Right cardiac atrium (tissue), 5 donors: ENCODE data around the gene S100PBP. TPM values are rescaled to one million over a fixed set of nuclear protein-coding genes. Genes with fewer than 3 reads are reported as not detected.
"Not testable (repeated sequence)": the region's sequence is repeated elsewhere in the genome, so short reads cannot be mapped to it uniquely, and the experiment has no call there.

Experiments
- ATAC-seq, 2 donors: fragments of 200-7000 bp; cut with Tn5 transposase; one replicate each; pipeline versions ENCODE4 v1.8.0 to v1.9.1; 2020; ENCODE audit warnings: moderate library complexity in 2 of 2, mild to moderate bottlenecking in 1 of 2
- DNase-seq, 3 donors: peaks; one replicate each; pipeline ENCODE4 v3.0.0-alpha.2; 2020
- H3K27ac ChIP-seq: one replicate; pipeline ENCODE4 v1.5.1; 2013; ENCODE audit warnings: mild to moderate bottlenecking, low read length, control low read depth, moderate library complexity
- H3K27me3 ChIP-seq: one replicate; pipeline ENCODE4 v1.6.1; 2013; ENCODE audit not compliant: control insufficient read depth, insufficient read depth
- H3K4me1 ChIP-seq: one replicate; pipeline ENCODE4 v1.6.1; 2013; ENCODE audit warnings: low read length; ENCODE audit not compliant: control insufficient read depth, insufficient read depth
- H3K4me3 ChIP-seq: one replicate; pipeline ENCODE4 v1.5.1; 2013; ENCODE audit warnings: low read length, control low read depth
- H3K9me3 ChIP-seq: one replicate; pipeline ENCODE4 v1.6.1; 2013; ENCODE audit warnings: low read length; ENCODE audit not compliant: control insufficient read depth
- WGBS: extraction: QIAGEN DNeasy Blood & Tissue Kit; methylation state at CpG from one replicate; pipeline ENCODE4 v1.1.7; 2013; 5-methylcytosine and 5-hydroxymethylcytosine counted together
- intact Hi-C, 4 donors: fragments of 100-400 bp; cut with DNase I; formaldehyde crosslinking; loops; one replicate each; pipeline versions ENCODE4 v1.11.0 to v1.14.0; 2022 to 2023
- polyA plus RNA-seq: library from polyadenylated mRNA; stranded (reverse); fragments of 200-250 nt; gene quantifications from one replicate; pipeline ENCODE4 v1.2.3, GENCODE V29; 2013
- total RNA-seq, 4 donors: library from RNA; stranded (reverse); fragmentation: NEBNext Ultra II Directional; extraction: Animal tissue kit (Norgen Biotek cat#: 25700); gene quantifications; one replicate each; pipeline ENCODE4 v1.2.1, GENCODE V29; 2021
- donor health status: healthy with polysubstance abuse.
- donor health status: DM: no; HTN: yes; CAD: no.
- donor health status: DM: no; HTN: no; CAD: no.
- donor health status: DM: no; HTN: yes; CAD: no; lungs with severe emphysema.
- donor health status: DM: yes; HTN: yes; CAD: no.

S100PBP gene
- total and polyA plus RNA-seq, 5 donors: 8.1 to 19.8 (median 15.3) TPM

DNA sequence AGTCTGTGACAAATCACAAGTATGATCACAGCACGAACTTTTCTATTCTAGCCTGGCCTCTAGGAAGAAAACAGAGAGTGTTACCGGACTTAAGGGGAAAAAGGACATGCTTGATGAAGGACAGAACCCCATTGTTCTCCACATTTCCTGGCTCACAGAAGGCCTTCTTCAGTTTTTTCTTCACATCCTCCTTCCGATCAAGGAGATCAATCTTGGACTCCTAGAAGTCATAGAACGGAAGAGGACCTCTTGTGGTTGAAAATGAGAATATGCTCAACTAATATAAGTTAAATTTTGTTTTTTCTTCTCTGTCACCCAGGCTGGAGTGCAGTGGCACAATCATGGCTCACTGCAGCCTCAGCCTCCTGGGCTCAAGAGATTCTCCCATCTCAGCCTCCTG, 30.6 kb upstream of the S100PBP start:
- H3K27me3 ChIP-seq: no peaks in the 10 kb centered on the region
- DNase-seq: no peak
- H3K27ac ChIP-seq: no peak overlapping the region
- H3K4me3 ChIP-seq: no peak overlapping the region
- intact Hi-C loops: no loop called here
- no peaks in the 10 kb centered on the region for H3K9me3 ChIP-seq
- no peaks in the 10 kb centered on the region for H3K4me1 ChIP-seq
- no peak for ATAC-seq
- WGBS: 52% methylated on average over 4 of the region's 4 CpGs

DNA sequence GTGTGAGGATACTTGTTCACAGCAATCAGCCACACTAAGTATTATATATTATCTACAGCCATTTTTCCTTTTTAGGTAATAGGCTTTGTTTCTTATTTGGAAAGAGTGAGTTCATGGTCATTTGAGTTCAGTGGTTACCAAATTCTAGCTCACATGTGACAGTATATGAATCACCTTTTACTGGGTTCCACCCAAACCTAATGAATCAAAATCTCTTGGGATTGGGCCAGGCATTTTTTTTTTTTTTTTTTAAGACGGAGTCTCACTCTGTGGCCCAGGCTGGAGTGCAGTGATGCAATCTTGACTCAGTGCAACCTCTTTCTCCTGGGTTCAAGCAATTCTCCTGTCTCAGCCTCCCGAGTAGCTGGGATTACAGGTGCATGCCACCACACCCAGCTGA, 28.1 kb upstream of the S100PBP start:
- peak in 1 of 2 donors; percentile 78 for ATAC-seq
- H3K27ac ChIP-seq, H3K27me3 ChIP-seq, H3K4me3 ChIP-seq, intact Hi-C loops, H3K4me1 ChIP-seq, DNase-seq, H3K9me3 ChIP-seq: not testable (repeated sequence)
- 80% methylated on average over 2 of the region's 2 CpGs for WGBS

DNA sequence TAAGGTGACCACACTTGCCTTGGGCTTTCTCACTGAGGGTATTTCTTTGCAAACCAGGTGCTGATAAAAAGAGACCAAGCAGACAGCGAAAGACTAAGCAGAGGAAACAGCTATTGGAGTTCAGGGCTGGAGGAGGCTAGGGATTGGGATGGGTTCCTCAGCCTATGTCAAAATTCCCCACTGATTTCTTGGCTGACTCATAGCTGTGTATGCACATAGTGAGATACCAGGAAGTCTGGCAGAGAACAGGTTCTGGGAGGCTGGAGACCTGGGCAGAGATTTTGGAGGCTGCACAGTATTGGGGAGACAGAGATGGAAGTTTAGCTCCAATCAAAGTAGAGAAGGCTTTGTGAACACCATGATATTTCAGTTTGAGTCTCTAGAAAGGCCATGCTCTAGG, 25.6 kb upstream of the S100PBP start:
- intact Hi-C loops: no loop called here
- no peak for DNase-seq
- Histone ChIP-seq H3K9me3 (no peaks in the 10 kb centered on the region), H3K4me3 (no peak overlapping the region), H3K27me3 (no peaks in the 10 kb centered on the region), H3K4me1 (no peaks in the 10 kb centered on the region), H3K27ac (no peak overlapping the region)
- ATAC-seq: no peak
- WGBS: 98% methylated on average over 1 of the region's 1 CpG

DNA sequence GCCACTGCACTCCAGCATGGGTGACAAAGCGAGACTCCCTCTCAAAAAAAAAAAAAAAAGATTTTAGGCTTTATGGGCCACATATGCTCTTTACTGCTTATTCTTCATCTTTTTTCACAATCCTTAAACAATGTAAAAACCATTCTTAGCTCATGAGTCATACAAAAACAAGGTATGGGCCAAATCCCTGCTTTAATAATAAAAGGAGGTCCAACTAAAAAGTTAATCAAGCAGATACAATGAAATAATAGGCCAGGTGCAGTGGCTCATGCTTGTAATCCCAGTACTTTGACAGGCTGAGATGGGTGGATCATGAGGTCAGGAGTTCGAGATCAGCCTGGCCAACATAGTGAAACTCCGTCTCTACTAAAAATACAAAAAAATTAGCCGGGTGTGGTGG, 21.7 kb upstream of the S100PBP start:
- WGBS: 94% methylated on average over 4 of the region's 4 CpGs
- H3K4me1 ChIP-seq, H3K4me3 ChIP-seq, intact Hi-C loops, H3K27ac ChIP-seq, H3K9me3 ChIP-seq, DNase-seq, H3K27me3 ChIP-seq: not testable (repeated sequence)
- ATAC-seq: peak in 1 of 2 donors; percentile 11

DNA sequence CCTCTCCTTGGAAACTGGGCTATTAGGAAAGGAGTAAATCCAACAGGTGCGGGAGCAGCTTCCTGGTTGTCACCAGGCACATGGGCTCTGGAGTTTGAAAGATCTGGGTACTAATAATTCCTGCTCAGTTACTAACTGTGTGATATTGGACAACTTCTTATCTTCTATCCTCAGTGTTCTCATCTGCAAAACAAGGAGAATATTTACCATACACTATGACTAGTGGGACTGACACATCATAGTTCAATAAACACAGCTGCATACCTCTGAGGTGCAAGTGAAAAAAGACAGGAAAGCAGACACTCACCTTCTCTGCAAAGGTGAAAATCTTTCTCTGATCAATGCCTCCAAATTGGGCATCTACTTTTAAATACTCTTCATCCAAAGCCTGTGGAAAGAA, 20.0 kb upstream of the S100PBP start:
- no peak overlapping the region for H3K4me3 ChIP-seq
- intact Hi-C loops: no loop called here
- H3K27me3 ChIP-seq: no peaks in the 10 kb centered on the region
- DNase-seq (no peak), ATAC-seq (no peak)
- H3K9me3 ChIP-seq: no peaks in the 10 kb centered on the region
- H3K4me1 ChIP-seq: no peaks in the 10 kb centered on the region
- H3K27ac ChIP-seq: no peak overlapping the region
- WGBS: 93% methylated on average over 1 of the region's 1 CpG

DNA sequence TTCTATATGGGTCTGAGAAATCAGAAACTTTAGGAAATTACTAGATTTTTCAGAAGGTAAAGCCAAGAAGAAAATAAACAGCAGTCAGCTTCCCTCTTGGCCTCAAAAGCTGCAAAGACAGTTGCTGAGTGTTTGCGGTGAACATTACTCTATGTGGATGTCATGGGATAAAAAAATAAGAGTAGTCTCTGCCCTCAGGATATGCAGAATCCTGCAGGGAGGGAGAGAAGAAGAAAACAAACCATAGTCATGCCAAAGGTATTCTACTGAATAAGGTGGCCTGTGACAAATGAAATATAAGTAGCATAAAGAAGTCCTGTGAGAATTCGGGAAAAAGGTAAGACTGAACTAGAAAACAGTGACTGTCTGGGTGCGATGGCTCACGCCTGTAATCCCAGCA, 19.3 kb upstream of the S100PBP start:
- ATAC-seq: no peak
- WGBS: 97% methylated on average over 4 of the region's 4 CpGs
- intact Hi-C loops: no loop called here
- no peak for DNase-seq
- Histone ChIP-seq H3K27me3 (no peaks in the 10 kb centered on the region), H3K27ac (no peak overlapping the region), H3K4me3 (no peak overlapping the region), H3K4me1 (no peaks in the 10 kb centered on the region), H3K9me3 (no peaks in the 10 kb centered on the region)

DNA sequence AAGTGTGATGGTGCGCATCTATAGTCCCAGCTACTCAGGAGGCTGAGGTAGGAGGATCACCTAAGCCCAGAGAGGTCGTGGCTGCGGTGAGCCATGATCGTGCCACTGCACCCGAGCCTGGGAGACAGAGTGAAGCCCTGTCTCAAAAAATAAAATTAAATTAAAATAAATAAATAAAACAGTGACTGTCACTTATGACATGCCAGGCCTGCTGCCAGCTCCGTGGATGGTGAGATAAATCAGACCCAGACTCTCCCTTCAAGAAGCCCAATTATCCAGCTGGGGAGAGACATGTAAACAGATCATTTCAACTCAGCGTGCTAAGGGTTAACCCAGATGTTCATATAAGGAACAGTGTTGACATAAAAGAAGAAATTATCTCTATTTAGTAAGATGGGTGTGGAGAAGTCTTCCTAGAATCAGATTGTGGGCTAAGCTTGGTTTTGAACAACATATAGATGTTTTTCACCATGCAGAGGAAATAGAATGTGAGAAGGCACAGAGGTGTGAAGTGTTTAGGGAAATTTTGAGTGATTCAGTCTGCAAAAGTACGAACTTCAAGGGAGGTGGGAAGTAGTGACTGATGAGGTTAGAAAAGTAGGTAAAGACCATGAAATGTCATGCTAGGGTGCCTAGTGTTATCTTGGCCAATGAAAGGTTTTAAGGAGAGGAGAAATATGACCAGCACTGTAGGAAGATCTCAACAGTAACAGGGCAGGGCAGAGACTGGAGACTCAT, 18.6 kb upstream of the S100PBP start:
- no peaks in the 10 kb centered on the region for H3K27me3 ChIP-seq
- intact Hi-C loops: no loop called here
- H3K4me3 ChIP-seq: no peak overlapping the region
- DNase-seq (no peak), ATAC-seq (no peak)
- H3K27ac ChIP-seq: no peak overlapping the region
- H3K4me1 ChIP-seq: no peaks in the 10 kb centered on the region
- 80% methylated on average over 8 of the region's 8 CpGs for WGBS
- H3K9me3 ChIP-seq: no peaks in the 10 kb centered on the region

DNA sequence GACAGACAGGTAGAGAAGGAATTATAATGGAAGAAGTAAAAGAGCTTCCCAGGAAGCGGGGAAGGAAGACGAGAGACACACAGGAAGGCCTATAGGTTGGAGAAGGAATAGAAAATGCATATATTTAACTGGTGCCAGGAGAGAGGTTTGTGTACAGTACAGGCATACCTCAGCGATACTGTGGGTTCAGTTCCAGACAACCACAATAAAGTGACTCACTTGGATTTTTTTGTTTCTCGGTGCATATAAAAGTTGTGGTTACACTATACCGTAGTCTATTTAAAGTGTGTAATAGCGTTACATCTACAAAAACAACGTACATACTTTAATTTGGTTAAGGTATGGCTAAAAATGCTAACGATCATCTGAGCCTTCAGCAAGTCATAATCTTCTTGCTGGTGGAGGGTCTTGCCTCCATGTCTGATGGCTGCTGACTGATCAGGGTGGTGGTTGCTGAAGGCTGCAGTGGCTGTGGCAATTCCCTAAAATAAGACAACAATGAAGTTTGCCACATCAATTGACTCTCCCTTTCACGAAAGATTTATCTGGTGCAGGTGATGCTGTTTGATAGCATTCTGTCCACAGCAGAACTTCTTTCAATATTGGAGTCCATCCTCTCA, 16.2 kb upstream of the S100PBP start:
- H3K27me3 ChIP-seq: no peaks in the 10 kb centered on the region
- H3K4me3 ChIP-seq: no peak overlapping the region
- no peaks in the 10 kb centered on the region for H3K4me1 ChIP-seq
- ATAC-seq: no peak
- H3K27ac ChIP-seq: no peak overlapping the region
- no peak for DNase-seq
- WGBS: 91% methylated on average over 9 of the region's 9 CpGs
- intact Hi-C loops: no loop called here
- no peaks in the 10 kb centered on the region for H3K9me3 ChIP-seq

DNA sequence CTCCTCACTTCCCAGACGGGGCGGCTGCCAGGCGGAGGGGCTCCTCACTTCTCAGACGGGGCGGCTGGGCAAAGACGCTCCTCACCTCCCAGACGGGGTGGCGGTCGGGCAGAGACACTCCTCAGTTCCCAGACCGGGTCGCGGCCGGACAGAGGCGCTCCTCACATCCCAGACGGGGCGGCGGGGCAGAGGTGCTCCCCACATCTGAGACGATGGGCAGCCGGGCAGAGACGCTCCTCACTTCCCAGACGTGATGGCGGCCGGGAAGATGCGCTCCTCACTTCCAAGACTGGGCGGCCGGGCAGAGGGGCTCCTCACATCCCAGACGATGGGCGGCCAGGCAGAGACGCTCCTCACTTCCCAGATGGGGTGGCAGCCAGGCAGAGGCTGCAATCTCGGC, 13.0 kb upstream of the S100PBP start:
- H3K4me1 ChIP-seq, intact Hi-C loops, H3K27ac ChIP-seq, DNase-seq, ATAC-seq, H3K4me3 ChIP-seq, H3K27me3 ChIP-seq, H3K9me3 ChIP-seq: not testable (repeated sequence)
- 97% methylated on average over 29 of the region's 30 CpGs for WGBS

DNA sequence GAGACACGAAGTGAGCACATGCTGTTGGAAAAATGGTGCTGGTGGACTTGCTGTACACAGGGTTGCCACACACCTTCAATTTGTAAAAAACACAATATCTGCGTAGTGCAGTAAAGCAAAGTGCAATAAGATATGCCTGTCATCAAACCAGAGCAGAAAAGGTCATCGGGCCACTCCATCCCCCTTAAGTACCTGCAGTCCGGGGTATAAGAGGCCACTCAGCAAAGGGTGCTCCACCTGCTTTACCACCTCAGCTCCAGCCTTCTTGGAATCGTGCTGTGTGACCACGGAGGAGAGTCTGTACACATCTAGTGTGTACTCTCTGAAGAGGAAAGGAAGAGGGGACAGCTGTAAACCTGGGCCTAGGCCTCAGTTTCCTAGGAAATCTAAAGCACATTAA, 11.2 kb upstream of the S100PBP start:
- H3K4me3 ChIP-seq: no peak overlapping the region
- H3K27me3 ChIP-seq: no peaks in the 10 kb centered on the region
- WGBS: 70% methylated on average over 6 of the region's 6 CpGs
- DNase-seq: no peak
- no peak overlapping the region for H3K27ac ChIP-seq
- H3K9me3 ChIP-seq: no peaks in the 10 kb centered on the region
- ATAC-seq: no peak
- intact Hi-C loops: no loop called here
- peaks cover 2% of the 10 kb centered on the region for H3K4me1 ChIP-seq

DNA sequence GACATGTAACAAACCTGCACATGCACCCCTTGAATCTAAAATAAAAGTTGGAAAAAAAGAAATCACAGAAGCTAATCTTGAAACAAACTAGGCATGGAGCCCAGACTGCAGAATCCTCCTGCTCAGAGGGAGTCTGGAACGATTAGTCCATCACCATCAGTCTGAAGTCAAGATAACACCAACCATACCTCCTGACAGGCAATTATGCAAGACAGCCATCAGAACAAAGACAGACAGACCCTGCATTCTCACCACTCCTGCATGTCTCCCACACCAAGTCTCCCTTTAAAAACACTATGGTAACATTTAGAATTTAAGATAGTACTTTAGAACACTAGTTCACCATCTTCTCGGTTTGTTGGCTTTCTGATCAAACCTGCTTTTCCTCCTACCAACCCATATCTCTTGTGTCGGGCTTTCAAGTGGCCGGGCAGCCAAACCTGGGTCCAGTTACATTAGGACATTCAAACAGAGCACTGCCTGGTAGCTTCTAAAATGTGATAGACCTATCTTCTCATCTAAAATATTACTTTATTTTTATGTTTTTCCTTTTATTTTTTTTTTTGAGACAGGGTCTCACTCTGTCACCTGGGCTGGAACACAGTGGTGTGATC, 10.4 kb upstream of the S100PBP start:
- WGBS: 46% methylated on average over 4 of the region's 4 CpGs

More for the DNA sequence above, 10.4 kb upstream of the S100PBP start:
- H3K27me3 ChIP-seq: no peaks in the 10 kb centered on the region
- ATAC-seq (peak in 1 of 2 donors; percentile 77), DNase-seq (no peak)
- intact Hi-C loops: no loop called here
- H3K4me1 ChIP-seq: peaks cover 4% of the 10 kb centered on the region
- H3K27ac ChIP-seq: no peak overlapping the region
- H3K4me3 ChIP-seq: no peak overlapping the region
- H3K9me3 ChIP-seq: no peaks in the 10 kb centered on the region
